Activated CD4-positive, CD25-positive, alpha-beta regulatory T cell treated with anti-CD3 and anti-CD28 coated beads, Interleukin-2, amount 50 U/mL, for 72 hours (primary cell): ENCODE data around the gene RHOH.
"Not testable (repeated sequence)": the region's sequence is repeated elsewhere in the genome, so short reads cannot be mapped to it uniquely, and the experiment has no call there.

Experiments used
- DNase-seq: peaks from one replicate; pipeline ENCODE4 v3.0.0; 2021

The RHOH gene, protein sequence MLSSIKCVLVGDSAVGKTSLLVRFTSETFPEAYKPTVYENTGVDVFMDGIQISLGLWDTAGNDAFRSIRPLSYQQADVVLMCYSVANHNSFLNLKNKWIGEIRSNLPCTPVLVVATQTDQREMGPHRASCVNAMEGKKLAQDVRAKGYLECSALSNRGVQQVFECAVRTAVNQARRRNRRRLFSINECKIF

DNA sequence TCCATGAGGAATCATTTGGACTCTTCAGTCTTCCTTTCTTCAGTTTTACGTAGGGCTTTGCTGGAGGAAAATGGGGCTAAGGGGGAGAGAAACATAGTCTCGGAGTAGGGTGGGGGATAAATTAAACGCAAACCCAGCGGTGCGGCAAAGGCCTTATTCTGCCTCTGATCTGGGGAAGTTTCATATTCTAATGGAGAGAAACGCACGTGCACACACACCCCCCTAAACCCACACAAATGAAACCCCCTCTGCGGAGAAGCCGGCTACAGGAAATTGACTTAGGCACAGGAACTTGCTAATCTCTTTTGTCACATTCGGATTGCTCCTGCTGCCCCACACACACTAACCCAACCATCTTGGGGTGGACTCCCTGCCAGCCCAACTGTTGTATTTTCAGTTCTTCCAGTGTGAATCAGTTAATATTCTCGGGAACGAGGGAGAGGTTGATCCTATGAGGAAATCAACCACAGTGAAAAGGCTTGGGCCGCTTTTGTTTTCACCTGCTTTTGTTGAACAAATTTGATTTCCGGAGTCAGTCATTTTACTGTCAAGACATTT, at the start of gene RHOH:
RHOH (plus strand) TSS at position 308 of the 558 bp plus-strand sequence. CDS start 46,356 bp downstream, outside the sequence.
- DNase-seq = peak; percentile 55

- DNase-seq = not testable (repeated sequence)
These were observed 49.3 kb upstream of the RHOH start for GRCh38 chr4:40147490-40147889.

- DNase-seq = peak; percentile 63
These were observed 46.9 kb upstream of the RHOH start for GRCh38 chr4:40149960-40150385.

GRCh38 chr4:40150932-40151331, 45.9 kb upstream of the RHOH start:
- DNase-seq = no peak

DNA sequence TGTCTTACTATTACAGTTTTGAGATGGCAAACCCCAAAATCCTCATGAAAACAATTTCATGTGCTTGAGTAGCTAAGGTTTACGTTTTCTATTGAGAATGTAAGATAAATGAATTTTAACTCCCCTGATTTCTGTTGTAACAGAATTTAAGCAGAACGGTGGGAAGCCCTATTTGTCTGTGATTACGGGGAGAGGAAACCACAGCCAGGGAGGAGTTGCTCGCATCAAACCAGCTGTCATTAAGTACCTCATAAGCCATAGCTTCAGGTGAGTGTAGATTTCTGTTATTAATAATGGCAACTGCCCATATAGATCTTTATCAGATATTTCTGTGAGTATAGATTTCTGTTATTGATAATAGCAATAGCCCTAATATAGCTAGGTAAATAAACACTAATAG, 44.2 kb upstream of the RHOH start:
- DNase-seq = no peak

DNA sequence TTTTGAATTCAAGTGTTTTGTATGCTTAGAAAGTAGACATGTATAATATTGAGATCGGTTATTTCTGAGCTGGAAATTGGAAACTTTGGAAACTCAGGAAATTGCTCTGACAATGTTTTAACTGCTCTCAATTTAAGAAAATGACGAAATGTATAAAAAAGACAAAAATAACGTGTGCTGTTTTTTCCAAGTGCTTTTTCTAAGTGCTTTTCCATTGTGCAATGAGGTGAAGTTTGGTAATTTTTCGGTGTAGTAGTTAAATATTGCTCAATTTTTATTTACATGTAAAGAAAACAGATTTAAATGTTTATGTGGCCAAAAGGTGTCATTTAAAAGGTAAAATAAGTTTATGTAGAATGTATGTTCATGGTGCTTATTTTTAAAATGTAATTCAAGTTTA, 39.4 kb upstream of the RHOH start:
- DNase-seq = no peak

- no peak for DNase-seq
These were observed 36.6 kb upstream of the RHOH start for GRCh38 chr4:40160258-40160657.

DNA sequence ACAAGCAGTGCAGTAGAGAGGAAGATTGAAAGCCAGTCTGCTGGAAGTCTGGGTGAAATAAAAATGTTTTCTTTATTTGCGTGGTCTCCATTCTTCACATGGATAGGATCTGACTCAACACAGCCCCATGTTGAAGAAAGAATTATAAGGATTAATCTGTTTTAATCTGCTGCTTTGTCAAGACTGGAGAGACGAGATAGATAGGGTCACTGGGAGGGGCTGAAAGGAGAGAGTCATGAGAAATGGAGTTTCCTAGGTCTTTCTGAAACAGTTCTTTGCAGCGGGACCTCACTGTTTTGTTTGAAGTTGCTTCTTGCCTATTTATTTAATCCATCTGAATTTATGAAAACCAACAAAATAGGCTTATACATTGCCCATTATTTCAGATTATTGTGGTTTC, 32.4 kb upstream of the RHOH start:
- no peak for DNase-seq

GRCh38 chr4:40165916-40166315, 30.9 kb upstream of the RHOH start:
- DNase-seq = no peak

GRCh38 chr4:40168070-40168469, 28.8 kb upstream of the RHOH start:
- no peak for DNase-seq

DNA sequence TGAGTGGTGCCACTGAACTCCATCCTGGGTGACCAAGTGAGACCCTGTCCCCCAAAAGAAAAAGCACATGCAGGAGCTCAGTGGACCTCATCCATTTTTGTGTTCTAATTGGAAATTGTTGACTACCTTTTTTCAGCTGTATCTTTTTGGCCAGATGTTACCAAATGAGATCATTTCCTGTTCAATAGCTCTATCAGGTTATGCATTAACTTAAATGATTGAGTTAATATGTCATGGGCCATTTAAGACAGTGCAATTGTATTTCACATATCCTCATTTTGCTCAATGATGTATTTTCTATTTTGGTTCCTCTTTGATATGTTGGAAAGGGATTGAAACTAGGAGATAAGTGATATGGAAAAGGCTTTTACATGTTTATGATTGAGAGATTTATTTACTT, 26.2 kb upstream of the RHOH start:
- no peak for DNase-seq

DNA sequence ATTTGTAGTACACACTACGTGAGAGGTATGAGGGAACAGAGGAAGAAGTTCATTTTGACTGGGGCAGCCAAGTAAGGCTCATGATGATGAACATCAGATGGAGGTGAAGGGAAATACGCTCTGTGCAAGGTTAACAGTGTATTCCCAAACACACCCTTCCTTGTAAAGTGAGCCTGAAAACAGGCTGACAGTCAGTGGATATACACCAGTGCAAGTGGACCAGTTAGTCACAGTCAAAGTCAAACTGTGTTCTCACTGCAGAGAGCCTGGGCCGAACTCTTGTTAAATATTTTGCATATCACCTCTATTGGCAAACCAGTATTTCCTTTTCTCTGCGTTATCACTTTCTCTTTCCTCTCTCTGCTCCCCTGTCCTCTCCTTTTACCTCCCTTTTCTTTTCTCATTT, 23.4 kb upstream of the RHOH start:
- DNase-seq = no peak

DNA sequence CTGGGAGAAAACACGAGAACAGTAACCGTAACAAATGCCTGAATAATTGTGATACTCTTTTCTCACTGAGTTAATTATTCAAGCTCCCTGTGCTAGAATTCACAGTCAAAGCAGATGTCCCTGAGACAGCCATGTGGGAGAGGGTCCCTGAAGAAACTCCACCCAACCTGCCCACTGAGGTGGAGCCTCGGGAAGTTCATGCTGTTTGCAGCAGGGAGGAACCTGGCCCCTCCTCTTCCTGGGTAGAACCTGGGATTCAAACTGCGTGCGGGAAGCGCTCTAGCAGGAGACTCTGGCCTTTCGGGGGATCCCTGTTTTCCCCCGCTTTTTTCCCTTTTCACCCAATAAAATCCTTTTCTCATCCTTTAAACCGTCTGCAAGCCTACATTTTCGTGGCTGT, 20.2 kb upstream of the RHOH start:
- DNase-seq = no peak

- no peak for DNase-seq
These were observed 19.2 kb upstream of the RHOH start for GRCh38 chr4:40177591-40177990.

GRCh38 chr4:40178672-40179071, 18.2 kb upstream of the RHOH start:
- DNase-seq = no peak

GRCh38 chr4:40179360-40179759, 17.5 kb upstream of the RHOH start:
- DNase-seq = no peak

GRCh38 chr4:40180356-40180755, 16.5 kb upstream of the RHOH start:
- DNase-seq = no peak

DNA sequence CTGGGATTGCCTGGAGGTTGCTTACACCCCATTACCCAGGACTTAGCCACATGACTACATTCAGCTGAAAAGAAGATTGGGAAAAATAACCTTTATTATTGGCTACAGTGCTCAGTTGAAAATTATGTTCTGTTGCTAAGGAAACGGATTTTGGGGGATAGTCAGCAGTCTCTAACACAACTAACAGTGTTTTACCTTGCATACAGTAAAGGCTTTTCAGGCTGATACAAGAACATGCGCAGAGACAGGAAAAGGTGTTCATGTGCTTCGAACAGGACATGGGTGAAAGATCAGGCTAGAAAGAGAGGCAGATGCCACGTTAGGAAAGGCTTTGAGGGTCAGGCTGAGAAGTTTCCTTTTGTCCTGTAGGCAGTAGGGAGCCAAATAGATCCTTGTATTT, 14.8 kb upstream of the RHOH start:
- DNase-seq = no peak

GRCh38 chr4:40182954-40183353, 13.9 kb upstream of the RHOH start:
- no peak for DNase-seq

DNA sequence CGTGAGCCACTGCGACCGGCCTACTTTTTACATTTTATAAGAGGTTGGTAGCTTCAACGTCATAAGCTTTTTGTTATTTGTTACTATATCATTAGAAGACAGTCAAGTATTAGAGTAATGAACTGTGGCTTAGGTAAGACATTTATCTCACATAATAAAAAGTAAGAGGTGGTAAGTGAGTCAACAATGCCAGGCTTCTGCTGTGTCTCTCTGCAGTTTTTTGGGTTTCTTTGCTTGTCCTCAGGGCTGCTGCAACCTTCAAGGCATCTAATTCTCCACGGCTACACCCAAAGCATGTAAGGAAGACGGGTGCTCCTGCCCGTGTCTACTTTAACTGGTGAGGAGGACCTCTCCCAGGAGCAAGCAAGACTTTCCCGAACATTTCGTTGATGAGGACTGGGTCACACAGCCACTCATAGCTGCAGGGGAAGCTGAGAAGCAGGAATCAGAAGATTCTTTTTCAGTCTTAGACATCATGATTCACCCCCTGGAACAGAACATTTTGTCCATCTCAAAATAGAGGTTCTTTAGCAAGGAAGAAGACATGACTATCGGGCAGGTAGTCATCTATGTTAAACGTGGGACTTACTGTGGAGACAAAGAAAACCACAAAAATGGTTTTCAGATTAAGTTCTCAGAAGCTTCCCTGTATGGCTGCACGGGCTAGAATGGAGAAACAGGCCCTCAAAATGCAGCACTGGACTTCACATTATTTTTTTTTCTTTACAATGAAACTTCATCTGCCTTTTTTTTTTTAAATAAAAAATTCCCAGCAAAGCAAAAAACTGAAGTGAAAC, 13.0 kb upstream of the RHOH start:
- no peak for DNase-seq

DNA sequence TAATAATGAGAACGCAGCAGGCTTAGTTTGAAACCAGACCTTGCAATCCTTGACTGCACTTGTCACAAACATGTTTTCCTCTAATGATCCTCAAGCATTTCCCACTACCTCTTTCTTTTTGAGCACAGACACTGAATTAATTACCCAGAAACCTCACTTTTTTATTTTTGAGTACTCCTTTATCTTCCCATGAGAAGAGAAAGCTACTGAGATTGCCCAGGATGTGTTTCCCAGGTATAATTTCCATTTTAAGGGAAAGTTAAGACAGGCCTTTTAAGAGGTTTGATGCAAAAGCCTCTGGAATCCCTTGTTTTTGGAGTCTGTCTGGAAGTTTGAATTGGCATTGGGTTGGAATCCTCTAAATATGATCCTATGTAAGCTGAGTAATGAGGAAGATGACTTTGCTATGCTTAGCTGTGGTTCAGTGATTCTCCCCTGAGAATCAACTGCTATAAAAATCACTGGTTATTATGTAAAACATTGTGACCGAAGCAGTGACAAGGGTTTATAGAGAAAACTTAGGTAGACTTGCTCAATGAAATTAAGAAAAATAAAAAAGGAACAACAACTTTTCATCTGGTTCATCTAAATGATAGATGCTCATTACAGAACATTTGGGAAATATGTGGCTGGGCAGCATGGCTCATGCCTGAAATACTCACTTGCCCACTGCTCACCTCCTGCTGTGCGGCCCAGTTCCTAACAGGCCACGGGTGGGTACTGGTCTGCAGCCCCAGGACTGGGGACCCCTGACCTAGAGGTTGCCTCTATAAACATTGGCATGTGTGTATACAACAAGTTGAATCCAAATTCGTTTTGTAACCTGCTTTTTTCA, 10.8 kb upstream of the RHOH start:
- DNase-seq = no peak

- DNase-seq = no peak
These were observed 10.2 kb upstream of the RHOH start for GRCh38 chr4:40186665-40187014.

GRCh38 chr4:40187386-40187906, 9.4 kb upstream of the RHOH start:
- no peak for DNase-seq
